Neural progenitor cell (in vitro differentiated cells): ENCODE data around the gene PRG2. TPM values are rescaled to one million over a fixed set of nuclear protein-coding genes. Genes with fewer than 3 reads are reported as not detected.

ENCODE experiments used
- DNase-seq: peaks from one replicate; pipeline ENCODE4 v3.0.0-alpha.2; 2016; ENCODE audit warnings: low spot score
- H2AFZ ChIP-seq: fragments of 200-600 bp; sonication (generic); replicated peaks from 2 replicates; pipeline ENCODE4 v1.6.1; 2016; ENCODE audit warnings: antibody characterized with exemption
- H3F3A ChIP-seq: fragments of 200-600 bp; sonication (generic); 2 replicates; pipeline ENCODE4 v1.6.1; 2016; ENCODE audit warnings: antibody characterized with exemption, low read depth
- H3K27ac ChIP-seq: fragments of 200-600 bp; sonication (generic); 2 replicates; pipeline ENCODE4 v1.5.1; 2016; ENCODE audit warnings: mild to moderate bottlenecking
- H3K27me3 ChIP-seq: fragments of 200-600 bp; sonication (generic); 2 replicates; pipeline ENCODE4 v1.6.1; 2016; ENCODE audit warnings: mild to moderate bottlenecking, moderate library complexity
- H3K36me3 ChIP-seq: fragments of 200-600 bp; sonication (generic); 2 replicates; pipeline ENCODE4 v1.5.1; 2016
- H3K4me1 ChIP-seq: fragments of 200-600 bp; sonication (generic); 2 replicates; pipeline ENCODE4 v1.6.1; 2016; ENCODE audit warnings: mixed run types
- H3K4me2 ChIP-seq: fragments of 200-600 bp; sonication (generic); 2 replicates; pipeline ENCODE4 v1.6.1; 2016
- H3K4me3 ChIP-seq: fragments of 200-600 bp; sonication (generic); 2 replicates; pipeline ENCODE4 v1.5.1; 2016
- H3K79me2 ChIP-seq: fragments of 200-600 bp; sonication (generic); 2 replicates; pipeline ENCODE4 v1.6.1; 2016; ENCODE audit warnings: low read depth
- H3K9ac ChIP-seq: fragments of 200-600 bp; sonication (generic); 2 replicates; pipeline ENCODE4 v1.6.1; 2016
- H3K9me3 ChIP-seq: fragments of 200-600 bp; sonication (generic); 2 replicates; pipeline ENCODE4 v1.5.1; 2016; ENCODE audit warnings: low read depth
- H4K20me1 ChIP-seq: fragments of 200-600 bp; sonication (generic); 2 replicates; pipeline ENCODE4 v1.6.1; 2016; ENCODE audit warnings: low read depth
- H3K27ac Mint-ChIP-seq: 3 replicates; pipeline ENCODE4 v1.8.0; 2021; ENCODE audit warnings: mixed read lengths
- H3K27me3 Mint-ChIP-seq: 2 replicates; pipeline ENCODE4 v1.8.0; 2022; ENCODE audit warnings: low read depth, mild to moderate bottlenecking, inconsistent platforms, moderate library complexity, mixed read lengths; ENCODE audit not compliant: insufficient read depth
- H3K36me3 Mint-ChIP-seq: 3 replicates; pipeline ENCODE4 v1.8.0; 2021; ENCODE audit warnings: mixed read lengths
- H3K4me1 Mint-ChIP-seq: 3 replicates; pipeline ENCODE4 v1.8.0; 2021; ENCODE audit warnings: mixed read lengths
- H3K4me3 Mint-ChIP-seq: 3 replicates; pipeline ENCODE4 v1.8.0; 2021; ENCODE audit warnings: mild to moderate bottlenecking, moderate library complexity, mixed read lengths
- H3K9me3 Mint-ChIP-seq: 3 replicates; pipeline ENCODE4 v1.8.0; 2020; ENCODE audit warnings: mixed read lengths
- CTCF ChIP-seq: fragments of 200-600 bp; sonication (generic); IDR thresholded peaks from 2 replicates; pipeline ENCODE4 v1.5.1; 2017; ENCODE audit warnings: antibody characterized with exemption, mild to moderate bottlenecking
- EZH2 ChIP-seq: fragments of 200-600 bp; sonication (generic); IDR thresholded peaks from 2 replicates; pipeline ENCODE4 v1.6.1; 2017; ENCODE audit warnings: antibody characterized with exemption, mild to moderate bottlenecking, moderate library complexity
- EZH2phosphoT487 ChIP-seq: fragments of 200-600 bp; sonication (generic); IDR thresholded peaks from 2 replicates; pipeline ENCODE4 v1.6.1; 2017; ENCODE audit warnings: antibody characterized with exemption
- total RNA-seq: library from RNA; depleted of rRNA; stranded (reverse); fragments of >200 nt; gene quantifications from 2 replicates; pipeline ENCODE4 v1.2.3, GENCODE V29; 2015; ENCODE audit warnings: low replicate concordance

The PRG2 gene
- total RNA-seq, 1 donor from 2014 or later: not detected

DNA sequence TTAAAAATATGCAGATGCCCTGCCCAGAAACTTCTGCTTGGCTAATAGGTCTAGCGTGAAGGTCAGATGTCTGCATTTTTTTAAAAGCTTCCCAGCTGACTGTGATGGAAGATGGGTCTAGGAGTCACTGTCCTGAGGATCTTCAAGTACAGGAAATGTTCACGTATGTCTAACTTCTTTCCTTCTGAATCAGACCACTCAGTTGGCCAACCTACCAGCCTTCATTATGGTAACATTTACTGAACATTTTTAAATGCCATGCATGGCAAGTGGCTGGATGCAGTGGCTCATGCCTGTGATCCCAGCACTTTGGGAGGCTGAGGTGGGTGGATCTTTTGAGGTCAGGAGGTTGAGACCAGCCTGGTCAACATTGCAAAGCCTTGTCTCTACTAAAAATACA is 1.1 kb upstream of the PRG2 start:
- Mint-ChIP-seq H3K27me3 (peaks cover 2% of the 10 kb centered on the region), H3K27ac (no peak overlapping the region), H3K9me3 (no peaks in the 10 kb centered on the region), H3K4me1 (peaks cover 2% of the 10 kb centered on the region), H3K4me3 (no peak overlapping the region), H3K36me3 (no peaks in the 10 kb centered on the region)
- H2AFZ ChIP-seq: no peak overlapping the region
- H3K79me2 ChIP-seq: no peaks in the 10 kb centered on the region
- H3K4me1 ChIP-seq: no peaks in the 10 kb centered on the region
- H3F3A ChIP-seq: no peaks in the 10 kb centered on the region
- H3K9ac ChIP-seq: no peak overlapping the region
- H4K20me1 ChIP-seq: no peaks in the 10 kb centered on the region
- H3K9me3 ChIP-seq: no peaks in the 10 kb centered on the region
- peaks cover 29% of the 10 kb centered on the region for H3K27me3 ChIP-seq
- TF ChIP-seq EZH2: no peak
- no peak for TF ChIP-seq EZH2phosphoT487
- no peak for TF ChIP-seq CTCF
- H3K4me3 ChIP-seq: no peak overlapping the region
- DNase-seq: no peak
- H3K36me3 ChIP-seq: no peaks in the 10 kb centered on the region
- no peak overlapping the region for H3K27ac ChIP-seq
- no peak overlapping the region for H3K4me2 ChIP-seq

- peaks cover 2% of the 10 kb centered on the region for H3K27me3 Mint-ChIP-seq
- no peak for TF ChIP-seq EZH2phosphoT487
- no peak for TF ChIP-seq EZH2
- TF ChIP-seq CTCF: no peak
- no peaks in the 10 kb centered on the region for H3F3A ChIP-seq
- no peak overlapping the region for H3K4me3 ChIP-seq
- no peaks in the 10 kb centered on the region for H3K36me3 ChIP-seq
- peaks cover 29% of the 10 kb centered on the region for H3K27me3 ChIP-seq
- H3K27ac ChIP-seq: no peak overlapping the region
- H3K27ac Mint-ChIP-seq: no peak overlapping the region
- H3K4me2 ChIP-seq: no peak overlapping the region
- no peaks in the 10 kb centered on the region for H4K20me1 ChIP-seq
- H3K9me3 Mint-ChIP-seq: no peaks in the 10 kb centered on the region
- H3K9ac ChIP-seq: no peak overlapping the region
- no peaks in the 10 kb centered on the region for H3K36me3 Mint-ChIP-seq
- H3K9me3 ChIP-seq: no peaks in the 10 kb centered on the region
- peaks cover 2% of the 10 kb centered on the region for H3K4me1 Mint-ChIP-seq
- H3K79me2 ChIP-seq: no peaks in the 10 kb centered on the region
- DNase-seq: no peak
- H2AFZ ChIP-seq: no peak overlapping the region
- H3K4me1 ChIP-seq: no peaks in the 10 kb centered on the region
- no peak overlapping the region for H3K4me3 Mint-ChIP-seq
Measured at GRCh38 chr11:57391111-57391510, 661 bp upstream of the PRG2 start.

DNA sequence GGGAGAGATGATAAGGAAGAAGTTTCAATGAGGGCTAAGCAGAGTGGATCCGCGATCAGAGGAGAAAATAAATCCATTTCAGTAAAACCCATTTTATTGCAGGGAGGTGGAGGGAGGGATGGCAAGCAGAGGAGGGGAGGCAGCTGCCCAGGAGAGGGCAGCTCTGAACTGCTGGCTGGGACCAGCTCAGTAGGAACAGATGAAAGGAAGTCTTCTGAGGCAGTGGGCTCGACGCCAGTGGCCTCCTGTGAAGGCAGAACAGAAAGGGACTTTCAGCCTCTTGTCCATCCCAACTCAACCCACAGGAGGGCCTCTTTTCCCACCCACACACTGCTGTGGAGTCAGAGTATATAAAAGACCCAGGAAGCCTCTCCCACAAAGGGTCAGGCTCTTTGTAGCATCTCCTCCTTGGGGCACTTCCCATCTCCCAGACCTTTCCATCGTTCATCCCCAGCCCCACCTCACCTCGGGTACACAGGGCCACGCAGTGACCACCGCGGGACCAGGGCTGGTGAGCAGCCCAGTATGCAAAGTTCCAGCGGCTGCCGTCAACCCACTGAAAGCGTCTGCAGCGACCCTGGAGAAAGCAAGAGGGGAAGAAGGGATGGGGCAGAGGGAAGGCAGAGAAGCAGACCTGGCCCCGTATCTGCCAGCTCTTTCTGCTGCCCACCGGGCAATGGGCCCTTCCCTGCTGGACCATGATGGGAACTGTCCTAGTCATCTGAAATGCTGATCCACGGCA is 3.0 kb downstream of the PRG2 start:
- H3K4me3 ChIP-seq: no peak overlapping the region
- peaks cover 2% of the 10 kb centered on the region for H3K4me1 Mint-ChIP-seq
- H3K9me3 Mint-ChIP-seq: no peaks in the 10 kb centered on the region
- H3K4me3 Mint-ChIP-seq: no peak overlapping the region
- peaks cover 2% of the 10 kb centered on the region for H3K27me3 Mint-ChIP-seq
- no peak overlapping the region for H3K9ac ChIP-seq
- H2AFZ ChIP-seq: no peak overlapping the region
- no peaks in the 10 kb centered on the region for H4K20me1 ChIP-seq
- no peak overlapping the region for H3K4me2 ChIP-seq
- peaks cover 29% of the 10 kb centered on the region for H3K27me3 ChIP-seq
- H3K27ac ChIP-seq: no peak overlapping the region
- no peaks in the 10 kb centered on the region for H3K79me2 ChIP-seq
- no peak for DNase-seq
- no peaks in the 10 kb centered on the region for H3K36me3 Mint-ChIP-seq
- H3K4me1 ChIP-seq: no peaks in the 10 kb centered on the region
- H3K9me3 ChIP-seq: no peaks in the 10 kb centered on the region
- H3K27ac Mint-ChIP-seq: no peak overlapping the region
- no peaks in the 10 kb centered on the region for H3K36me3 ChIP-seq
- TF ChIP-seq CTCF (no peak), EZH2phosphoT487 (no peak), EZH2 (no peak)
- no peaks in the 10 kb centered on the region for H3F3A ChIP-seq
